HFFc6 (cell line): ENCODE measurements around the gene RAB40C. TPM values are rescaled to one million over a fixed set of nuclear protein-coding genes. Genes with fewer than 3 reads are reported as not detected.

ENCODE experiments used
- DNase-seq: peaks from one replicate; pipeline ENCODE4 v3.0.0-alpha.2; 2018
- H3K27ac Mint-ChIP-seq: 2 replicates; pipeline ENCODE4 v1.8.0; 2020; ENCODE audit warnings: mild to moderate bottlenecking, mixed read lengths
- H3K27me3 Mint-ChIP-seq: 2 replicates; pipeline ENCODE4 v1.8.0; 2021; ENCODE audit warnings: mild to moderate bottlenecking, moderate library complexity, mixed read lengths; ENCODE audit not compliant: insufficient read depth
- H3K36me3 Mint-ChIP-seq: 2 replicates; pipeline ENCODE4 v1.8.0; 2021; ENCODE audit warnings: low read depth, mixed read lengths
- H3K4me1 Mint-ChIP-seq: 2 replicates; pipeline ENCODE4 v1.8.0; 2020; ENCODE audit warnings: low read depth, mixed read lengths
- H3K4me3 Mint-ChIP-seq: 2 replicates; pipeline ENCODE4 v1.8.0; 2020; ENCODE audit warnings: mild to moderate bottlenecking, moderate library complexity, mixed read lengths
- H3K9me3 Mint-ChIP-seq: 2 replicates; pipeline ENCODE4 v1.8.0; 2020; ENCODE audit warnings: mild to moderate bottlenecking, mixed read lengths
- CTCF ChIP-seq: fragments of 200-600 bp; sonication (generic); IDR thresholded peaks from 2 replicates; pipeline ENCODE4 v1.5.0; 2021; ENCODE audit warnings: antibody characterized with exemption, mild to moderate bottlenecking
- long read RNA-seq: library from polyadenylated mRNA; unstranded; transcript quantifications from one replicate; pipeline ENCODE4 v2.0.0, GENCODE V29; 2019
- total RNA-seq, 6 experiments: library from RNA; stranded (reverse); fragmentation: NEBNext Ultra II Directional; extraction: Animal tissue kit (Norgen Biotek cat#: 25700); gene quantifications; 2 replicates in 1 of 6; 3 replicates in 5 of 6; pipeline ENCODE4 v1.2.3, GENCODE V29; 2021

Gene RAB40C
- 10 to 100 TPM; 11.3 to 14.8 (median 12.2) TPM for total RNA-seq
- long read RNA-seq, partial matches to known transcripts = 0 of 6 reads
- long read RNA-seq, other reads (novel, unspliced or antisense) = 3 of 6 reads

- Mint-ChIP-seq H3K4me1 (peaks cover 37% of the 10 kb centered on the region), H3K4me3 (peak within 1 kb of the TSS; percentile 95), H3K27me3 (peaks cover 9% of the 10 kb centered on the region), H3K27ac (peak within 1 kb of the TSS; percentile 98), H3K9me3 (no peaks in the 10 kb centered on the region), H3K36me3 (peaks cover 4% of the 10 kb centered on the region; the same call in 1 of the 2 replicates)
- peak; percentile 98 for DNase-seq
- peak; percentile 50 for TF ChIP-seq CTCF
Observed at GRCh38 chr16:589658-590187, at the start of gene RAB40C. Gene RAB40C (plus strand): TSS chr16:590066. CDS start chr16:590292, 226 bp downstream.

- no peak for DNase-seq
- TF ChIP-seq CTCF = no peak
- no peaks in the 10 kb centered on the region for H3K9me3 Mint-ChIP-seq
- peaks cover 5% of the 10 kb centered on the region; the same call in 1 of the 2 replicates for H3K36me3 Mint-ChIP-seq
- no peak overlapping the region for H3K4me3 Mint-ChIP-seq
- no peak overlapping the region for H3K27ac Mint-ChIP-seq
- H3K4me1 Mint-ChIP-seq = peaks cover 5% of the 10 kb centered on the region
- H3K27me3 Mint-ChIP-seq = no peaks in the 10 kb centered on the region; the same call in none of the 2 replicates
Observed at GRCh38 chr16:540645-541340, 49.1 kb upstream of the RAB40C start.

- Mint-ChIP-seq H3K4me1 (peaks cover 5% of the 10 kb centered on the region; the same call in 1 of the 2 replicates), H3K4me3 (no peak overlapping the region), H3K36me3 (peaks cover 5% of the 10 kb centered on the region; the same call in 1 of the 2 replicates), H3K27ac (no peak overlapping the region), H3K27me3 (no peaks in the 10 kb centered on the region; the same call in none of the 2 replicates), H3K9me3 (no peaks in the 10 kb centered on the region)
- TF ChIP-seq CTCF = no peak
- no peak for DNase-seq
Observed at GRCh38 chr16:543301-544164, 46.3 kb upstream of the RAB40C start.

DNA sequence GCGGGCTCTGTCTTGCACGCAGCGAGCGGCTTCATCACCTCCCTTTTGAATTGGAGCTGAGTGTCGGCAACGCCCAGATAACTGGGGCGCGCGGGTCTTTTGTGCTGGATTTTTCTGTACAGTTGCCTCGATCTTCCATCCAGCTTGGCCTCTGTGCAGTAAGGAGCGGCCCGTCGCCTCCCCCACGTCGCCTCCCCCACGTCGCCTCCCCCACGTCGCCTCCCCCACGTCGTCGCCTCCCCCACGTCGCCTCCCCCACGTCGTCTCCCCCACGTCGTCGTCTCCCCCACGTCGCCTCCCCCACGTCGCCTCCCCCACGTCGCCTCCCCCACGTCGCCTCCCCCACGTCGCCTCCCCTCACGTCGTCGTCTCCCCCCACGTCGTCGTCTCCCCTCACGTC is 45.3 kb upstream of the RAB40C start:
- TF ChIP-seq CTCF = no peak
- DNase-seq = no peak
- Mint-ChIP-seq H3K27ac (no peak overlapping the region), H3K4me3 (no peak overlapping the region), H3K36me3 (peaks cover 5% of the 10 kb centered on the region; the same call in 1 of the 2 replicates), H3K27me3 (no peaks in the 10 kb centered on the region; the same call in none of the 2 replicates), H3K9me3 (no peaks in the 10 kb centered on the region), H3K4me1 (peaks cover 4% of the 10 kb centered on the region; the same call in 1 of the 2 replicates)
